ENCODE measurements around the gene ACRBP. TPM values are rescaled to one million over a fixed set of nuclear protein-coding genes. Genes with fewer than 3 reads are reported as not detected.

Gene ACRBP
- total RNA-seq, 1 experiment from 2014 or later, result 1.3 TPM

- H2BK5ac ChIP-seq (ENCODE audit: insufficient read length, low read length), result no peak overlapping the region
Measured at GRCh38 chr12:6613015-6613775, 34.0 kb downstream of the ACRBP start.

More at GRCh38 chr12:6613015-6613775, 34.0 kb downstream of the ACRBP start:
- no peak overlapping the region for H3K56ac ChIP-seq (ENCODE audit: insufficient read length, low read depth, low read length)
- H3K23ac ChIP-seq (ENCODE audit: insufficient read length, low read depth, low read length), result no peak overlapping the region
- H3K27me3 ChIP-seq (ENCODE audit: insufficient read depth, low read length), result no peaks in the 10 kb centered on the region
- no peaks in the 10 kb centered on the region for H4K20me1 ChIP-seq (ENCODE audit: control insufficient read depth, insufficient read depth, insufficient read length)
- peak overlapping the region; percentile 83 for H3K18ac ChIP-seq (ENCODE audit: insufficient read length, low read depth, low read length)
- no peak overlapping the region for H2BK20ac ChIP-seq (ENCODE audit: low read depth, low read length, poor library complexity, severe bottlenecking)
- WGBS (ENCODE audit: extremely low coverage, insufficient read length, low lambda C conversion rate), result no CpG with 5 or more reads among the region's 17 CpGs
- no peaks in the 10 kb centered on the region for H3K79me2 ChIP-seq (ENCODE audit: insufficient read depth, low read length)
- H3K4ac ChIP-seq (ENCODE audit: low read depth, low read length), result no peak overlapping the region
- Mint-ChIP-seq H3K27ac (peak overlapping the region; percentile 97 to 98 (median 97)), H3K4me3 (peak overlapping the region; percentile 55 to 75), H3K27me3 (ENCODE audit: low read depth) (no peaks in the 10 kb centered on the region), H3K9me3 (no peaks in the 10 kb centered on the region), H3K36me3 (ENCODE audit: insufficient read depth in 1 of 3, low read depth in 3 of 3) (no peaks in the 10 kb centered on the region), H3K4me1 (peaks cover 35 to 46% of the 10 kb centered on the region in 2 experiments)
- H3K27ac ChIP-seq (ENCODE audit: insufficient read length, low read depth, low read length), result peak overlapping the region; percentile 35
- no peak overlapping the region for H2AFZ ChIP-seq (ENCODE audit: low read length)
- peak overlapping the region; percentile 45 for H3K4me2 ChIP-seq (ENCODE audit: insufficient read depth, insufficient read length, low read length)
- H3T11ph ChIP-seq (ENCODE audit: low read length), result no peak overlapping the region
- H3K23me2 ChIP-seq (ENCODE audit: insufficient read length, low read depth, low read length, poor library complexity, severe bottlenecking), result peaks cover 4% of the 10 kb centered on the region
- H2AK5ac ChIP-seq (ENCODE audit: insufficient read length, low read length), result no peak overlapping the region
- H2BK12ac ChIP-seq (ENCODE audit: insufficient read length, low read depth, low read length), result no peak overlapping the region
- peaks cover 16% of the 10 kb centered on the region; the same call in 1 of the 2 replicates for H3K4me1 ChIP-seq (ENCODE audit: insufficient read depth, low read length)
- no peak overlapping the region for H2BK15ac ChIP-seq (ENCODE audit: low read depth, low read length)
- no peak overlapping the region for H4K91ac ChIP-seq (ENCODE audit: insufficient read length, low read depth, low read length)
- DNase-seq, result peak; percentile 62
- H3K14ac ChIP-seq (ENCODE audit: insufficient read depth, low read length), result peak overlapping the region; percentile 38; the same call in 1 of the 2 replicates
- no peaks in the 10 kb centered on the region for H3K79me1 ChIP-seq (ENCODE audit: insufficient read depth, low read depth, low read length, poor library complexity, severe bottlenecking)
- no peak overlapping the region for H4K5ac ChIP-seq (ENCODE audit: insufficient read length, low read depth, low read length)
- no peaks in the 10 kb centered on the region for H3K9me3 ChIP-seq (ENCODE audit: control insufficient read depth, low read depth, low read length)
- H3K9ac ChIP-seq (ENCODE audit: extremely low read depth, insufficient read length, low read length), result peak overlapping the region; percentile 18
- H4K8ac ChIP-seq (replicated peaks; ENCODE audit: insufficient read length, low read depth, low read length), result no peak overlapping the region
- H2BK120ac ChIP-seq (ENCODE audit: low read depth, low read length, poor library complexity, severe bottlenecking), result no peak overlapping the region
- TF ChIP-seq CTCF (conservative IDR thresholded peaks at IDR 0.05), result no peak
